H1 (cell line): ENCODE data around the gene OR7A10. TPM values are rescaled to one million over a fixed set of nuclear protein-coding genes. Genes with fewer than 3 reads are reported as not detected.

Source experiments
- CTCF ChIP-seq, 3 experiments: IDR thresholded peaks; 1 replicate in 2 of 3; 2 replicates in 1 of 3; pipeline versions ENCODE4 v1.5.1 to v1.6.1; 2011; ENCODE audit warnings: low read length in 3 of 3, mild to moderate bottlenecking in 3 of 3, inconsistent platforms in 2 of 3, low read depth in 1 of 3, moderate library complexity in 1 of 3; ENCODE audit not compliant: insufficient read depth in 1 of 3; ENCODE audit errors: control extremely low read depth in 1 of 3
- KDM4A ChIP-seq: IDR thresholded peaks from one replicate; pipeline ENCODE4 v1.7.1; 2012; ENCODE audit warnings: low read depth, mild to moderate bottlenecking, moderate library complexity, low read length, inconsistent platforms; ENCODE audit not compliant: severe bottlenecking
- POLR2AphosphoS5 ChIP-seq: IDR thresholded peaks from 2 replicates; pipeline ENCODE4 v1.6.1; 2011; ENCODE audit warnings: low read depth, low read length
- polyA plus RNA-seq, 7 experiments: library from polyadenylated mRNA; depleted of rRNA in 3 of 7; stranded (reverse) in 5 of 7; unstranded in 2 of 7; fragments of >200 nt in 5 of 7; fragments of 200-250 nt in 2 of 7; gene quantifications; 1 replicate in 5 of 7; 2 replicates in 1 of 7; 4 replicates in 1 of 7; pipeline versions ENCODE4 v1.2.1 to v1.2.3, GENCODE V29; 2011 to 2013; ENCODE audit warnings: missing spikeins in 2 of 7, mixed read lengths in 2 of 7
- total RNA-seq: library from RNA; stranded (reverse); fragmentation: NEBNext Ultra II Directional; extraction: Animal tissue kit (Norgen Biotek cat#: 25700); gene quantifications from 2 replicates; pipeline ENCODE4 v1.2.1, GENCODE V29; 2021

The OR7A10 gene
- total and polyA plus RNA-seq, 2 of the 8 experiments (the other 6 are each of a cell fraction or from before 2014, with no cell fraction given) = not detected

GRCh38 chr19:14804765-14805164 is 44.0 kb downstream of the OR7A10 start (continued):
- no peak for TF ChIP-seq CTCF (IDR thresholded peaks at IDR 0.05; ENCODE audit: control extremely low read depth in 1 of 3, insufficient read depth in 1 of 3, low read depth in 1 of 3, low read length in 3 of 3)
- TF ChIP-seq POLR2AphosphoS5 = no peak
- TF ChIP-seq KDM4A = no peak
